ENCODE results near the gene COX8C. TPM values are rescaled to one million over a fixed set of nuclear protein-coding genes. Genes with fewer than 3 reads are reported as not detected.

Gene COX8C
- total and polyA plus RNA-seq, 10 of the 15 experiments (the other 5 are each of a cell fraction or from before 2014, with no cell fraction given) = 0.15 to 0.20 TPM; not detected in 8

DNA sequence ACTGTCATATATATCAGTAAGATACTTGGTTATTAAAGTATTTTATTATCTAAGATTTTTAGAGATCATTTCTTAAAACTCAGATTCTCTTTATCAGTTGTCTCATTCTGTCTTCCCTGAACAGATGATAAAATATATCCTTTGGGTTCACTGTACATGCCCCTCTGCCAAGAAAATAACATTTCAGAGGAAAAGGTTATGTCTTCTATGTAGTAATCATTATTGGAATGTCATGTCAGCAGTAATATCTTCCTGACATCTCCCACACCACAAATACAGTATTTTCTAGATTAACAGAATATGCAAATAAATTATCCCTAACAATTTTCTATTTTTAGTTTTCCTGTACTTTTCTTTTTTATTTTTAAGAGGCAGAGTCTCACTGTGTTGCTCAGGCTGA is 40.2 kb upstream of the COX8C start:
- no peaks in the 10 kb centered on the region for H3K4me1 ChIP-seq (ENCODE audit: control insufficient read depth, insufficient read depth, low read length)
- peaks cover 37% of the 10 kb centered on the region for H3K79me2 ChIP-seq (ENCODE audit: control insufficient read depth, insufficient read depth, low read length)
- H3K27me3 ChIP-seq (replicated peaks in 1 of 2; ENCODE audit: control insufficient read depth in 2 of 2, insufficient read depth in 2 of 2, low read length in 1 of 2) = no peaks in the 10 kb centered on the region
- no peak overlapping the region for H3K4me2 ChIP-seq (ENCODE audit: control insufficient read depth, insufficient read depth)
- BruUV-seq (replicated peaks) = no TSS peak
- no peaks in the 10 kb centered on the region for H3K9me3 ChIP-seq (replicated peaks; ENCODE audit: control insufficient read depth, insufficient read depth, low read length)
- no peak for FAIRE-seq
- no peak overlapping the region for H3K4me3 ChIP-seq
- ChIA-PET RAD21 (ENCODE audit: unreplicated experiment) (no interaction called here), CTCF (no interaction called here), SMC1A (ENCODE audit: uncharacterized antibody, unreplicated experiment) (interaction anchor here (0.6 to 0.9 kb wide), 5 partner anchors 8 to 25 kb away, joined by 3 to 4 read pairs (median 3); no protein-coding TSS in a partner anchor), POLR2A (no interaction called here)
- in situ Hi-C loops (cut with MboI) (no loop called here), intact Hi-C loops (cut with micrococcal nuclease; ENCODE audit: unreplicated experiment) (no loop called here)
- no peak overlapping the region for H3K9ac ChIP-seq (ENCODE audit: control insufficient read depth, insufficient read depth, low read length)
- H3K36me3 ChIP-seq (ENCODE audit: control insufficient read depth in 2 of 2, insufficient read depth in 2 of 2, low read length in 1 of 2) = peaks cover 0 to under 1% of the 10 kb centered on the region in 2 experiments; a peak in 1 of 4 replicates
- no peak for ATAC-seq
- DNase-seq (ENCODE audit: low read depth, low spot score) = no peak
- H2AFZ ChIP-seq (ENCODE audit: control insufficient read depth, low read depth, low read length) = no peak overlapping the region
- H4K20me1 ChIP-seq (ENCODE audit: control insufficient read depth, insufficient read depth) = peaks cover 5% of the 10 kb centered on the region; the same call in 1 of the 2 replicates
- TF ChIP-seq BMI1 (IDR thresholded peaks at IDR 0.05; ENCODE audit: borderline replicate concordance) = no peak
- no peak for TF ChIP-seq ZNF207 (IDR thresholded peaks at IDR 0.05; ENCODE audit: borderline replicate concordance)
- TF ChIP-seq ZNF274 (IDR thresholded peaks at IDR 0.05; ENCODE audit: insufficient read depth, insufficient read length) = no peak
- no peak for TF ChIP-seq PAX5 (IDR thresholded peaks at IDR 0.05; ENCODE audit: borderline replicate concordance, low read depth, low read length)
- TF ChIP-seq, protein P1, sequence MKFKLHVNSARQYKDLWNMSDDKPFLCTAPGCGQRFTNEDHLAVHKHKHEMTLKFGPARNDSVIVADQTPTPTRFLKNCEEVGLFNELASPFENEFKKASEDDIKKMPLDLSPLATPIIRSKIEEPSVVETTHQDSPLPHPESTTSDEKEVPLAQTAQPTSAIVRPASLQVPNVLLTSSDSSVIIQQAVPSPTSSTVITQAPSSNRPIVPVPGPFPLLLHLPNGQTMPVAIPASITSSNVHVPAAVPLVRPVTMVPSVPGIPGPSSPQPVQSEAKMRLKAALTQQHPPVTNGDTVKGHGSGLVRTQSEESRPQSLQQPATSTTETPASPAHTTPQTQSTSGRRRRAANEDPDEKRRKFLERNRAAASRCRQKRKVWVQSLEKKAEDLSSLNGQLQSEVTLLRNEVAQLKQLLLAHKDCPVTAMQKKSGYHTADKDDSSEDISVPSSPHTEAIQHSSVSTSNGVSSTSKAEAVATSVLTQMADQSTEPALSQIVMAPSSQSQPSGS (IDR thresholded peaks at IDR 0.05; ENCODE audit: low read length) = no peak
- TF ChIP-seq HDGF (IDR thresholded peaks at IDR 0.05) = no peak
- no peak for TF ChIP-seq ZNF622 (IDR thresholded peaks at IDR 0.05)
- TF ChIP-seq FOXM1 (IDR thresholded peaks at IDR 0.05; ENCODE audit: low read depth, low read length) = no peak
- TF ChIP-seq, protein P2, sequence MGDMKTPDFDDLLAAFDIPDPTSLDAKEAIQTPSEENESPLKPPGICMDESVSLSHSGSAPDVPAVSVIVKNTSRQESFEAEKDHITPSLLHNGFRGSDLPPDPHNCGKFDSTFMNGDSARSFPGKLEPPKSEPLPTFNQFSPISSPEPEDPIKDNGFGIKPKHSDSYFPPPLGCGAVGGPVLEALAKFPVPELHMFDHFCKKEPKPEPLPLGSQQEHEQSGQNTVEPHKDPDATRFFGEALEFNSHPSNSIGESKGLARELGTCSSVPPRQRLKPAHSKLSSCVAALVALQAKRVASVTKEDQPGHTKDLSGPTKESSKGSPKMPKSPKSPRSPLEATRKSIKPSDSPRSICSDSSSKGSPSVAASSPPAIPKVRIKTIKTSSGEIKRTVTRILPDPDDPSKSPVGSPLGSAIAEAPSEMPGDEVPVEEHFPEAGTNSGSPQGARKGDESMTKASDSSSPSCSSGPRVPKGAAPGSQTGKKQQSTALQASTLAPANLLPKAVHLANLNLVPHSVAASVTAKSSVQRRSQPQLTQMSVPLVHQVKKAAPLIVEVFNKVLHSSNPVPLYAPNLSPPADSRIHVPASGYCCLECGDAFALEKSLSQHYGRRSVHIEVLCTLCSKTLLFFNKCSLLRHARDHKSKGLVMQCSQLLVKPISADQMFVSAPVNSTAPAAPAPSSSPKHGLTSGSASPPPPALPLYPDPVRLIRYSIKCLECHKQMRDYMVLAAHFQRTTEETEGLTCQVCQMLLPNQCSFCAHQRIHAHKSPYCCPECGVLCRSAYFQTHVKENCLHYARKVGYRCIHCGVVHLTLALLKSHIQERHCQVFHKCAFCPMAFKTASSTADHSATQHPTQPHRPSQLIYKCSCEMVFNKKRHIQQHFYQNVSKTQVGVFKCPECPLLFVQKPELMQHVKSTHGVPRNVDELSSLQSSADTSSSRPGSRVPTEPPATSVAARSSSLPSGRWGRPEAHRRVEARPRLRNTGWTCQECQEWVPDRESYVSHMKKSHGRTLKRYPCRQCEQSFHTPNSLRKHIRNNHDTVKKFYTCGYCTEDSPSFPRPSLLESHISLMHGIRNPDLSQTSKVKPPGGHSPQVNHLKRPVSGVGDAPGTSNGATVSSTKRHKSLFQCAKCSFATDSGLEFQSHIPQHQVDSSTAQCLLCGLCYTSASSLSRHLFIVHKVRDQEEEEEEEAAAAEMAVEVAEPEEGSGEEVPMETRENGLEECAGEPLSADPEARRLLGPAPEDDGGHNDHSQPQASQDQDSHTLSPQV (IDR thresholded peaks at IDR 0.05) = no peak
- no peak for TF ChIP-seq CREB1 (IDR thresholded peaks at IDR 0.05; ENCODE audit: low read depth)
- TF ChIP-seq MXI1 (IDR thresholded peaks at IDR 0.05; ENCODE audit: low read depth, low read length) = no peak
- no peak for TF ChIP-seq MTA2 (IDR thresholded peaks at IDR 0.05; ENCODE audit: low read depth)
- no peak for TF ChIP-seq RFX5 (IDR thresholded peaks at IDR 0.05; ENCODE audit: low read depth, low read length)
- TF ChIP-seq RB1 (IDR thresholded peaks at IDR 0.05; ENCODE audit: borderline replicate concordance) = no peak
- no peak for TF ChIP-seq TCF3 (IDR thresholded peaks at IDR 0.05; ENCODE audit: borderline replicate concordance, insufficient read depth, low read depth, low read length)
- TF ChIP-seq STAT1 (conservative IDR thresholded peaks at IDR 0.05) = no peak
- no peak for TF ChIP-seq IKZF2 (IDR thresholded peaks at IDR 0.05)
- no peak overlapping the region for H3K27ac ChIP-seq (ENCODE audit: control insufficient read depth, insufficient read depth)

Data from GM12878 (cell line).